ENCODE data around the gene NRM. TPM values are rescaled to one million over a fixed set of nuclear protein-coding genes. Genes with fewer than 3 reads are reported as not detected.
"Not testable (repeated sequence)": the region's sequence is repeated elsewhere in the genome, so short reads cannot be mapped to it uniquely, and the experiment has no call there.

The NRM gene
- total RNA-seq, 1 donor from 2014 or later = 6.1 TPM

GRCh38 chr6:30725713-30726505 is 35.1 kb upstream of the NRM start:
- no peak for DNase-seq (ENCODE audit: extremely low spot score in 2 of 2)
- Histone ChIP-seq H3K4me1 (peaks cover 55% of the 10 kb centered on the region), H3K9me3 (no peaks in the 10 kb centered on the region), H3K27ac (no peak overlapping the region), H3K27me3 (no peaks in the 10 kb centered on the region), H3K4me3 (no peak overlapping the region), H3K36me3 (peaks cover 0 to 73% of the 10 kb centered on the region in 2 donors)
- TF ChIP-seq POLR2AphosphoS5 (IDR thresholded peaks at IDR 0.05; ENCODE audit: insufficient read depth in 1 of 2, low read depth in 1 of 2) = no peak
- TF ChIP-seq CTCF (IDR thresholded peaks at IDR 0.05) = no peak
- TF ChIP-seq POLR2A (IDR thresholded peaks at IDR 0.05) = no peak
- intact Hi-C loops (cut with DNase I) = no loop called here

- no peak for TF ChIP-seq POLR2A (IDR thresholded peaks at IDR 0.05)
- TF ChIP-seq CTCF (IDR thresholded peaks at IDR 0.05) = no peak
- no peak for TF ChIP-seq POLR2AphosphoS5 (IDR thresholded peaks at IDR 0.05; ENCODE audit: insufficient read depth in 1 of 2, low read depth in 1 of 2)
- intact Hi-C loops (cut with DNase I) = loop anchor here (5.0 kb wide), 1 partner anchor 238 kb away; the partner anchor contains the start of gene HLA-E
- DNase-seq (ENCODE audit: extremely low spot score in 2 of 2) = no peak
- H3K36me3 ChIP-seq = peaks cover 0 to 67% of the 10 kb centered on the region in 2 donors
- H3K27me3 ChIP-seq = no peaks in the 10 kb centered on the region
- no peak overlapping the region for H3K4me3 ChIP-seq
- peaks cover 50% of the 10 kb centered on the region for H3K4me1 ChIP-seq
- no peaks in the 10 kb centered on the region for H3K9me3 ChIP-seq
- H3K27ac ChIP-seq = peak overlapping the region; percentile 2
These were observed 34.3 kb upstream of the NRM start for GRCh38 chr6:30724906-30725667.

- Histone ChIP-seq H3K27ac (peak overlapping the region; percentile 2), H3K4me1 (peaks cover 57% of the 10 kb centered on the region), H3K36me3 (peaks cover 0 to 57% of the 10 kb centered on the region in 2 donors)
- H3K4me3 ChIP-seq; DNase-seq (ENCODE audit: extremely low spot score in 2 of 2); H3K9me3 ChIP-seq; H3K27me3 ChIP-seq: not testable (repeated sequence)
- intact Hi-C loops (cut with DNase I) = loop anchor here (5.0 kb wide), 1 partner anchor 237 kb away; the partner anchor contains the start of gene HLA-E
These were observed 33.3 kb upstream of the NRM start for GRCh38 chr6:30723843-30724741.

GRCh38 chr6:30723159-30723842 is 32.5 kb upstream of the NRM start:
- Histone ChIP-seq H3K36me3 (peaks cover 0 to 49% of the 10 kb centered on the region in 2 donors), H3K4me1 (peaks cover 63% of the 10 kb centered on the region), H3K27ac (peak overlapping the region; percentile 29)
- H3K9me3 ChIP-seq; H3K27me3 ChIP-seq; DNase-seq (ENCODE audit: extremely low spot score in 2 of 2); H3K4me3 ChIP-seq: not testable (repeated sequence)
- intact Hi-C loops (cut with DNase I) = loop anchor here (5.0 kb wide), 1 partner anchor 236 kb away; the partner anchor contains the start of gene HLA-E

- Histone ChIP-seq H3K4me3 (peak overlapping the region; percentile 84 to 92), H3K27me3 (no peaks in the 10 kb centered on the region), H3K9me3 (no peaks in the 10 kb centered on the region), H3K4me1 (peaks cover 70% of the 10 kb centered on the region), H3K27ac (peak overlapping the region; percentile 94), H3K36me3 (peaks cover 0 to 41% of the 10 kb centered on the region in 2 donors)
- DNase-seq (ENCODE audit: extremely low spot score in 2 of 2) = peak in 1 of 2 donors; percentile 94
- TF ChIP-seq CTCF (IDR thresholded peaks at IDR 0.05) = peak; percentile 94 to 98 (median 95)
- no peak for TF ChIP-seq POLR2A (IDR thresholded peaks at IDR 0.05)
- peak; percentile 49 to 80 for TF ChIP-seq POLR2AphosphoS5 (IDR thresholded peaks at IDR 0.05; ENCODE audit: insufficient read depth in 1 of 2, low read depth in 1 of 2)
- intact Hi-C loops (cut with DNase I) = loop anchor here (1.0 to 5.0 kb wide), 2 partner anchors 43 to 235 kb away; partner anchors contain the start of gene HLA-E
These were observed 31.7 kb upstream of the NRM start for GRCh38 chr6:30722280-30723112.

- H3K27me3 ChIP-seq; DNase-seq (ENCODE audit: extremely low spot score in 2 of 2); H3K9me3 ChIP-seq: not testable (repeated sequence)
- Histone ChIP-seq H3K36me3 (peaks cover 0 to 35% of the 10 kb centered on the region in 2 donors), H3K4me1 (peaks cover 70% of the 10 kb centered on the region), H3K4me3 (peak overlapping the region; percentile 84 to 92), H3K27ac (peak overlapping the region; percentile 94)
- intact Hi-C loops (cut with DNase I) = loop anchor here (1.0 to 5.0 kb wide), 2 partner anchors 43 to 235 kb away; partner anchors contain the start of gene HLA-E
These were observed 31.2 kb upstream of the NRM start for GRCh38 chr6:30722025-30722279.
